T-helper 2 cell treated with Interferon-gamma antibody and Interleukin-4, amounts not matched to agents 5 μg/mL and 100 μg/mL, for 36 hours (primary cell): ENCODE results near the gene PNKD.
A peak's percentile ranks its signal among the peaks of the same experiment; 100 is the strongest.

Experiments
- DNase-seq: peaks from one replicate; pipeline ENCODE4 v3.0.0; 2021; ENCODE audit warnings: low spot score
- H3K27ac Mint-ChIP-seq: one replicate; pipeline ENCODE4 v1.8.0; 2021; ENCODE audit warnings: mild to moderate bottlenecking, mixed read lengths
- H3K27me3 Mint-ChIP-seq: one replicate; pipeline ENCODE4 v1.8.0; 2021; ENCODE audit warnings: low read depth, mixed read lengths
- H3K36me3 Mint-ChIP-seq: one replicate; pipeline ENCODE4 v1.8.0; 2021; ENCODE audit warnings: low read depth, mixed read lengths
- H3K4me1 Mint-ChIP-seq: one replicate; pipeline ENCODE4 v1.8.0; 2021; ENCODE audit warnings: low read depth, mixed read lengths
- H3K4me3 Mint-ChIP-seq: one replicate; pipeline ENCODE4 v1.8.0; 2022; ENCODE audit warnings: mild to moderate bottlenecking, moderate library complexity, mixed read lengths
- H3K9me3 Mint-ChIP-seq: one replicate; pipeline ENCODE4 v1.8.0; 2021; ENCODE audit warnings: mixed read lengths

Gene PNKD

GRCh38 chr2:218261423-218262236, 8.7 kb upstream of the PNKD start:
- Mint-ChIP-seq H3K4me3 (no peak overlapping the region), H3K27me3 (no peaks in the 10 kb centered on the region), H3K4me1 (peaks cover 15% of the 10 kb centered on the region), H3K36me3 (peaks cover 12% of the 10 kb centered on the region), H3K9me3 (no peaks in the 10 kb centered on the region), H3K27ac (no peak overlapping the region)
- DNase-seq, result no peak

- Mint-ChIP-seq H3K4me3 (no peak overlapping the region), H3K4me1 (peaks cover 14% of the 10 kb centered on the region)
Observed at GRCh38 chr2:218262237-218262600, 8.1 kb upstream of the PNKD start.

GRCh38 chr2:218262631-218263586, 7.4 kb upstream of the PNKD start:
- Mint-ChIP-seq H3K27ac (no peak overlapping the region), H3K4me1 (peaks cover 11% of the 10 kb centered on the region), H3K4me3 (no peak overlapping the region), H3K27me3 (no peaks in the 10 kb centered on the region), H3K36me3 (peaks cover 11% of the 10 kb centered on the region), H3K9me3 (no peaks in the 10 kb centered on the region)
- no peak for DNase-seq

More at GRCh38 chr2:218262237-218262600, 8.1 kb upstream of the PNKD start:
- no peak for DNase-seq
- H3K36me3 Mint-ChIP-seq, result peaks cover 12% of the 10 kb centered on the region
- no peaks in the 10 kb centered on the region for H3K9me3 Mint-ChIP-seq
- no peaks in the 10 kb centered on the region for H3K27me3 Mint-ChIP-seq
- no peak overlapping the region for H3K27ac Mint-ChIP-seq

GRCh38 chr2:218263817-218264641, 6.3 kb upstream of the PNKD start:
- DNase-seq, result no peak
- Mint-ChIP-seq H3K9me3 (no peaks in the 10 kb centered on the region), H3K4me1 (peaks cover 12% of the 10 kb centered on the region), H3K4me3 (no peak overlapping the region), H3K36me3 (peaks cover 11% of the 10 kb centered on the region), H3K27ac (peak overlapping the region; percentile 70), H3K27me3 (no peaks in the 10 kb centered on the region)

GRCh38 chr2:218264773-218265561, 5.4 kb upstream of the PNKD start:
- H3K27ac Mint-ChIP-seq, result no peak overlapping the region
- no peak for DNase-seq
- H3K4me1 Mint-ChIP-seq, result peaks cover 16% of the 10 kb centered on the region
- H3K27me3 Mint-ChIP-seq, result no peaks in the 10 kb centered on the region
- no peak overlapping the region for H3K4me3 Mint-ChIP-seq
- H3K9me3 Mint-ChIP-seq, result no peaks in the 10 kb centered on the region
- H3K36me3 Mint-ChIP-seq, result peaks cover 18% of the 10 kb centered on the region

DNA sequence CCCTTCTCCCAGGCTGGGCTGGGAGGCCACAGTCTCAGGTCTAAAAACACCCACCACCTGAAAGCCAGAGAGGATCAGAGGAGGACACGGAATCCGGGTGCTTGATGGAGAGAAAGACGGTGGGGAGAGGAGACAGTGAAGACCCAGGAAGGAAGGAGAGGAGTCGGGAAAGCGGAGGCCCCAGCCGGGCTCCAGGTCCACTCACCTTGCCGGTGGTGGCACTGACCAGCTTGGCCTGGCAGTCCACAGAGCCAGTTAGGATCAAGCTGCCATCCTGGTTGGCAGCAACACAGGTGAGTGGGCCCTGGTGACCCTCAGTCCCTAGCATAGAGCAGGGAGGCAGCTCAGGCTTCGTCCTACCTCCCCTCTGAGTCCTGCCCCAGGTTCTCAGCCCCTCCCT, 4.7 kb upstream of the PNKD start:
- Mint-ChIP-seq H3K9me3 (no peaks in the 10 kb centered on the region), H3K36me3 (peaks cover 18% of the 10 kb centered on the region), H3K4me1 (peaks cover 16% of the 10 kb centered on the region), H3K4me3 (no peak overlapping the region), H3K27ac (no peak overlapping the region), H3K27me3 (no peaks in the 10 kb centered on the region)
- DNase-seq, result no peak

- no peak for DNase-seq
- peaks cover 18% of the 10 kb centered on the region for H3K36me3 Mint-ChIP-seq
- H3K4me3 Mint-ChIP-seq, result no peak overlapping the region
- H3K9me3 Mint-ChIP-seq, result no peaks in the 10 kb centered on the region
- H3K4me1 Mint-ChIP-seq, result peaks cover 21% of the 10 kb centered on the region
- no peaks in the 10 kb centered on the region for H3K27me3 Mint-ChIP-seq
- H3K27ac Mint-ChIP-seq, result no peak overlapping the region
Observed at GRCh38 chr2:218266316-218266979, 3.9 kb upstream of the PNKD start.

DNA sequence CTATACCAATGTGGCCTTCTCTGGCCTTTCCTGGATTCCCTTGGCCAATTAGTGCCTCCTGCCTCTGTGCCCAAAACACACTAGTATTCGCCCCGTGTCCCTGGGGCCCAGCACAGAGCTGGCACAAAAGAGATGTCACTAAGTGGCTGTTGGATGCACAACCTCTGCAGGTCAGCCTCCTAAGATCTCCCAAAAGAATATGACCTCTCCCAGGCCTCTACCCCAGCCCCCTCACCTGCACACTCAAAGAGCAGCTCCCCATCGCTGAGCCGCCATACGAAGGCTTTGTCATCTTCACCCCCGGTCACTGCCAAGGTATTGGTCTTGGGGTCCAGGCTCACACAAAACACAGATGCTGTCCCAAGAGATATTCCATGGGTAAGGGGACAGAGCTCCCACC, 3.1 kb upstream of the PNKD start:
- no peak overlapping the region for H3K4me3 Mint-ChIP-seq
- H3K4me1 Mint-ChIP-seq, result peaks cover 29% of the 10 kb centered on the region
- peaks cover 21% of the 10 kb centered on the region for H3K36me3 Mint-ChIP-seq
- H3K27ac Mint-ChIP-seq, result peak overlapping the region; percentile 60
- H3K27me3 Mint-ChIP-seq, result no peaks in the 10 kb centered on the region
- no peaks in the 10 kb centered on the region for H3K9me3 Mint-ChIP-seq
- no peak for DNase-seq

DNA sequence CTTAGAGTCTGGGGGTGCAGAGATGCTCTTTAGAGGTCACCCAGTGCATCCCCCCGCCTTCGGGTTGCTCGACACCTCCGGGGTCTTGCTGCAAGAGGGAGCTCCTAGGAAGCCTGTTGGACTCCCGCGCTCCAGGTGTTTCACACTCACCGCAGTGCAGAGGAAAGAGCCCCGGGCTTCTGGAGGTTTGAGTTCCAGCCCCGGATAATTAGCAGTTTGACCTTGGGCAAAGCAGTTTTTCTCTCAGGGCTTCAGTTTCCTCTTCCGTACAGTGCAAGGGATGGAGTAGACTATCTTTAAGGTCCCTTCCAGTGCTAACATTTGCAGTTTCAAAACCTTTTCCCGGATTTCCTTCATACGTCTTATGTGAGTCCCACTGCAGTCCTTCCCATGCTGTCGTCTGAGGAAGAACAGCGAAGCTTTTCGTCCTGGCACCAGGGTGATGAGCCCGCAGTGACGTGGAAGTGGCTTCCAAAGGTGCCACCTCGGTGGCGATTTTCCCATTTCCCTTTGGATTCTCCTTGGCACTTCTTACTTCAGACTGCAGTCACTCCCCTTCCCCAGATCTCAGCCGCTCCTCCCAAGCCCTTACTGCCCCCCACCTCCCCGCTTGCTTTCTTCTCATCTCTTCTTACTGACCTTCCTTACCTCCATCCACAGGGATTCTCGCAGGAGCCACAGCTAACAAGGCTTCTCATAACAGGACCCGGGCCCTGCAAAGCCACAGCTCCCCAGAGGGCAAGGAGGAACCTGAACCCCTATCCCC, 585 bp downstream of the PNKD start:
- peaks cover 36% of the 10 kb centered on the region for H3K36me3 Mint-ChIP-seq
- peaks cover 26% of the 10 kb centered on the region for H3K4me1 Mint-ChIP-seq
- peak overlapping the region; percentile 74 for H3K27ac Mint-ChIP-seq
- no peaks in the 10 kb centered on the region for H3K27me3 Mint-ChIP-seq
- no peaks in the 10 kb centered on the region for H3K9me3 Mint-ChIP-seq
- H3K4me3 Mint-ChIP-seq, result peak overlapping the region; percentile 93
- no peak for DNase-seq

DNA sequence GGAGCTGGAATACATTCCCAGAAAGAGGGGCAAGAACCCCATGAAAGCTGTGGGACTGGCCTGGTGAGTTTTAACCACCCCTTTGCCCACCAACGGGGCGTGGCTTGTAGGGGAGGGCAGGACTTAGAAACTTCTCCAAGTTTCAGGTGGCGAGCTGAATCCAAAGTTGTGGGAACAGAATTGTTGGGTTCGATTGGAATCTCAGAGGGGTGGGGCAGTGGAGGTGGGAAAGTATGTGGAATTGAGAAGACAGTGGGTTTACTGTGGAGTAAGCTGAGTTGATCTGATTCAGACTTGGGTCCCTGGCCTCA, 1.1 kb downstream of the PNKD start:
- peak overlapping the region; percentile 74 for H3K27ac Mint-ChIP-seq
- H3K4me3 Mint-ChIP-seq, result peak overlapping the region; percentile 93
- no peaks in the 10 kb centered on the region for H3K9me3 Mint-ChIP-seq
- DNase-seq, result no peak
- H3K4me1 Mint-ChIP-seq, result peaks cover 26% of the 10 kb centered on the region
- H3K36me3 Mint-ChIP-seq, result peaks cover 36% of the 10 kb centered on the region
- H3K27me3 Mint-ChIP-seq, result no peaks in the 10 kb centered on the region

DNA sequence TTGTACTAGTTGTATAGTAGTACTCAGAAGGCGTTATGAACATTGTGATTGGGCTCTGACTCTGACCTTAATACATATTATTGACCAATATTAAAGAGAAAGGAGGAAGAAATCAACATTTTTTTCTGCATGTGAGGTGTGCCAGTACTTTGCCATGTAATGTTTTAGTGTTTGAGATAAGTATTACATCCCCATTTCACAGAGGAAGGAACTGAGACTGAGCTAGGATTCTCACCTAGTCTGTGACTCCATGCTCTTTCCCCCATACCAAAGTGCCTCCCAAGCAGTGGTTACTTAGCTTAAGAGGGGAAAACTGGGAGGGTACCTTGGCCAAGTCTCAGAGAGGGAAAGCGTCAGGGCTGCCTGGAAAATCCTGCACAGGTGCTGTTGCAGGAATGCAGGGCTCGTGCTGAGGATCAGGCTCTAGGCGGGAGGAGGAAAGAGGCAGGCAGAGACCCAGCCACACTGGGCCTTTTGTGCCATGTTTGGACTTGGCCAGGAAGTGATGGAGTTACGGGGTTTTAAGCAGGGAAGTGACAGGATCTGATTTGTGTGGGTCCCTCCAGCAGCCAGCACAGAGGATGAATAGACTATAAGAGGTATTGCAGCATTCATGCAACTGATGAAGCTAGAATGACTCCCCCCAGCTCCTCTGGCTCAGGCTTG, 1.7 kb downstream of the PNKD start:
- Mint-ChIP-seq H3K9me3 (no peaks in the 10 kb centered on the region), H3K4me1 (peaks cover 26% of the 10 kb centered on the region), H3K36me3 (peaks cover 37% of the 10 kb centered on the region), H3K4me3 (peak overlapping the region; percentile 93), H3K27ac (peak overlapping the region; percentile 44), H3K27me3 (no peaks in the 10 kb centered on the region)
- DNase-seq, result no peak
